Retinal pigment epithelial cell (primary cell): ENCODE measurements around the gene PER3.

Experiments
- DNase-seq: peaks from one replicate; pipeline ENCODE4 v3.0.0-alpha.2; 2010; ENCODE audit warnings: low read depth
- H3K4me3 ChIP-seq: 2 replicates; pipeline ENCODE4 v1.5.1; 2011; ENCODE audit warnings: mild to moderate bottlenecking, low read length, control low read depth, moderate library complexity
- CTCF ChIP-seq: conservative IDR thresholded peaks from 2 replicates; pipeline ENCODE4 v1.5.1; 2011; ENCODE audit warnings: low read depth, low read length, control low read depth, inconsistent platforms

Gene PER3

DNA sequence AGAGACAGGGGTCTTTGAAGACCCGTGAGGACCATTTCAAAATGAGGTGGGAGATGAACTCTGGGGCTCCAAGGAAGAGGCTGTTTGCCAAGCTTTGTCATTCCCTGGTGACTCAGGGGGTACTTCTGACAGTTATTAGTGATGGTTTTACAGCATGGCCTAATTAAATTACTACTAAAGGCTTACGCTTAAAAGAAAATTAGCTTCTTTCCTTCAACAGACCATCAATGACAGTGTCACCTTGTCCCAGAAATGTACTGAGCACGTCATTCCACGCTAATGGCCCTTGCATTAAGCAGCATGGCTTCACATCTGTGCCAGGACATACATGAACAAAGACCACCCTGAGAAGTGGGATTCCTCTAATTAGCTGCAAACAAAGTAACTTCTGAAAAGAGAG is 73.9 kb downstream of the PER3 start:
- H3K4me3 ChIP-seq, result no peak overlapping the region
- TF ChIP-seq CTCF, result no peak
- no peak for DNase-seq

DNA sequence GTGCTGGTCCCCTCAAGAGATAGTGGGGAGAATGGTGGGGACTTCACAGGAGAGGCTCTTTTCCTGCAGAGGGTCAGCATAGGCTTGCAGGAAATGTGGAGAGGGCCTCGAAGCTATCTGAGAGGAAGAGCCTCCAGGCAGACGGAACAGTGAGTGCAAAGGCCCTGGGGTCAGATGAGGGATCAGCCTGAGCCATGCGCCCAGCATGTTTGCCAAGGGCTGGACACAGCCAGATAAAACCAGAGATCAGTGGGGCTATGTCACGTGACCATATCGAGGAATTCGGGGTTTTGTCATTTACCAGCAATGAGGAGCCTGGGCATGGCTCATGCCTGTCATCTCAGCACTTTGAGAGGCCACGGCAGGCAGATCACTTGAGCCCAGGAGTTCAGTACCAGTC is 75.3 kb downstream of the PER3 start:
- no peak overlapping the region for H3K4me3 ChIP-seq
- no peak for TF ChIP-seq CTCF
- no peak for DNase-seq

- no peak for TF ChIP-seq CTCF
Measured at GRCh38 chr1:7860130-7860529, 76.0 kb downstream of the PER3 start.

DNA sequence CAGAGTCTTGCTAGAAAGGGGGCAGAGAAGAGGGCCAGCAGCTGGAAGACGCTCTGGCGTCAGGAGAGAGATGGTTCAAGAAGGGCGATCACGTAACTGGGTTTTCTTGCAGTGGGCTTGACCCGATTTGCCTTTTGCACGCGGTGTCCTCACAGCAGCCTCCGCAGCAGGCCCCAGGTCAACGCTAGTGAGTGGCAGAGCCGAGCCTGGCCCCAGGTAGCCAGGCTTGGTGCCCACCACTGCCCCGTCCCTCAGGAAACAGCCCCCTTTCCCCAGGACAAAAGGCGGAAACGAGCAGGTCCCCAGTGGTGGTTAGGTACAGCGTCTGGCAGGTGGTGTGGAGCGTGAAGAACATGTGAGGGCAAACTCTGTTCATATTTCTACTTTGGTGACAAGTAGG is 77.4 kb downstream of the PER3 start:
- no peak overlapping the region for H3K4me3 ChIP-seq
- no peak for TF ChIP-seq CTCF
- DNase-seq, result no peak

More at GRCh38 chr1:7860130-7860529, 76.0 kb downstream of the PER3 start:
- DNase-seq, result no peak
- no peak overlapping the region for H3K4me3 ChIP-seq

DNA sequence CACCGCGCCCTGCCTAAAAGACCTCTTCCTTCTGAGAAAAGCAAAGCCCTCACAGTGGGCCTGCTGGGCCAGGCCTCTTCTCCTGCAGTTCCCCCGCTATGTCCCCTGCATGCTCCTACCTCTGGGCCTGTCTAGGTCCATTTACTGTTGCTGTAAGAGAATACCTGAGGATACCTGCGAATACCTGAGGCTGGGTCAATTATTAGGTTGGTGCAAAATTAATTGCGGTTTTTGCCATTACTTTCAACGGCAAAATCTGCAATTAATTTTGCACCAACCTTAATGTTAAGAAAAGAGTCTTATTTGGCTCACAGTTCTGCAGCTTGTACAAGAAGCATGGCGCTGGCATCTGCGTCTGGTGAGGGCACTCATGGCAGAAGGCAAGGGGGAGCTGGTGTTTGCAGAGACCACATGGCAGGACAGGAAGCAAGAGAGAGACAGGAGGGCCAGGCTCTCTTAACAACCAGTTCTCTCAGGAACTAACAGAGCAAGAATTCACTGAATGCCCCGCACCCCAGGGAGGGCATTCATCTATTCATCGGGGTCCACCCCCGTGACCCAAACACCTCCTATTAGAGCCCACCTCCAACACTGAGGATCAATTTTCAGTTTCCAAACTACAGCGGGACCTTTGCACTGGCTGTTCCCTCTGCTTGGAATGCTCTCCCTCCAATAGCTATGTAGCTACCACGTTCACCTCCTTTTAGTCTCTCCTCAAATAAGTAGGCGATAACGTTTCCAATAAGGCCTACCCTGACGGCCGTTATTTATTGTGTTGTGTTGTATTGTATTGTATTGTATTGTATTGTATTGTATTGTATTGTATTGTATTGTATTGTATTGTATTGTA is 78.3 kb downstream of the PER3 start:
- TF ChIP-seq CTCF, result no peak
- H3K4me3 ChIP-seq, result no peak overlapping the region
- no peak for DNase-seq

- H3K4me3 ChIP-seq, result no peak overlapping the region
- no peak for TF ChIP-seq CTCF
- DNase-seq, result no peak
Measured at GRCh38 chr1:7863756-7864328, 79.8 kb downstream of the PER3 start.

- DNase-seq, result no peak
- no peak for TF ChIP-seq CTCF
- no peak overlapping the region for H3K4me3 ChIP-seq
Measured at GRCh38 chr1:7865978-7866377, 81.9 kb downstream of the PER3 start.
